ENCODE measurements around the gene CDK7.
A peak's percentile ranks its signal among the peaks of the same experiment; 100 is the strongest.
"Not testable (repeated sequence)": the region's sequence is repeated elsewhere in the genome, so short reads cannot be mapped to it uniquely, and the experiment has no call there.

The CDK7 gene

GRCh38 chr5:69237877-69238276 lies 3.2 kb downstream of the CDK7 start:
- no peak for DNase-seq (ENCODE audit: low spot score)

GRCh38 chr5:69238760-69239251 lies 4.1 kb downstream of the CDK7 start:
- peak; percentile 49 for DNase-seq (ENCODE audit: low spot score)

DNA sequence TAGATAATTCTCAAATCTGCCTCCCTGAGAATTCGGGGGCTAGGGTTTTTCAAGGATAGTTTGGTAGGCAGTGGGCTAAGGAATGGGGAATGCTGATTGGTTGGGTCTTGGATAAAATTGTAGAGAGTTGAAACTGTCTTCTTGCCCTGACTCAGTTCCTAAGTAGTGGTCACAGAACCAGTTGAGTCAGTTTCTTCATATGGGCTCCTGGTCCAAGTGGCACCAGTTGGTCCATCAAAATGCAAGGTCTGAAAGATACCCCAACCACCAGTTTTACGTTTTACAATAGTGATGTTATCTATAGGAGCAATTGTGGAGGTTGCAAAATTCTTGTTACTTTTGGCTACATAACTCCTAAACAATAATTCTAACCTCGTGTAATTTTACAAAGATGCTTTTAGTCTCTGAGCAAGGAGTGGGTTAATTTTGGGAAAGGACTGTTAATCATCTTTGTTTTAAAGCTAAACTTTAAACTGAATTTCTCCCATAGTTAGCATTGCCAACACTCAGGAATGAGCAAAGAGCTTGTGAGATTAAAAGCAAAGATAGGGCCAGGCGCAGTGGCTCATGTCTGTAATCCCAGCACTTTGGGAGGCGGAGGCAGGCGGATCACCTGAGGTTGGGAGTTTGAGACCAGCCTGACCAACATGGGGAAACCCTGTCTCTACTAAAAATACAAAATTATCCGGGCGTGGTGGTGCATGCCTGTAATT lies 7.7 kb downstream of the CDK7 start:
- no peak for DNase-seq (ENCODE audit: low spot score)

GRCh38 chr5:69245031-69245430 lies 10.3 kb downstream of the CDK7 start:
- DNase-seq (ENCODE audit: low spot score) = no peak

DNA sequence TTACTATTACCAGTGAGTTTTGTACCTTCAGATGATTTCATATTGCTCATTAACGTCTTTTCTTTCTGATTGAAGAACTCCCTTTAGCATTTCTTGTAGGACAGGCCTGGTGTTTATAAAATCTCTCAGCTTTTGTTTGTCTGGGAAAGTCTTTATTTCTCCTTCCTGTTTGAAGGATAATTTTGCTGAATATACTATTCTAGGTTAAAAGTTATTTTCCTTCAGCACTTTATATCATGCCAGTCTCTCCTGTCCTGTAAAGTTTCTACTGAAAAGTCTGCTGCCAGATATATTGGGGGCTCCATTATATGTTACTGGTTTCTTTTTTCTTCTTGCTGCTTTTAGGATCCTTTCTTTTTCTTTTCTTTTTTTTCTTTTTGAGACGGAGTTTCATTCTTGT lies 13.3 kb downstream of the CDK7 start:
- no peak for DNase-seq (ENCODE audit: low spot score)

DNA sequence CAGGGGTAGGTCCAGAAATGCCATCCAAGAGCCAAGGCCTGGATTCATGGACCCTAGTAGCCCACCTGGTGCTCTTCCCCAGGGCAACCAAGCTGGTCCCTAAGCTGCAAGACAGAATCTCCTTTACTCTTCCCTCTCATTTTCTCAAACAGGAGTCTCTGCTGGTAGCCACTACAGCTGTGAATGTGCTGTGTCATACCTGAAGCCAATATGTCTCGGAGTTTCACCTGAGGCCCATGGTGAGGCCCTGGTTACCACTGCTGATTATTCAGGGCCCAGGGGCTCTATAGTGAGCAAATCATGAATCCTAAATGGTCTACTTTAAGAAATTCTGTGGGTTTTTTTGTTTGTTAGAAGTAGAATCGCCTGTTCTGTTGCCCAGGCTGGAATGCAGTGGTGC lies 15.9 kb downstream of the CDK7 start:
- DNase-seq (ENCODE audit: low spot score) = no peak

GRCh38 chr5:69252437-69252836 lies 17.8 kb downstream of the CDK7 start:
- no peak for DNase-seq (ENCODE audit: low spot score)

GRCh38 chr5:69255940-69256339 lies 21.3 kb downstream of the CDK7 start:
- not testable (repeated sequence) for DNase-seq (ENCODE audit: low spot score)

DNA sequence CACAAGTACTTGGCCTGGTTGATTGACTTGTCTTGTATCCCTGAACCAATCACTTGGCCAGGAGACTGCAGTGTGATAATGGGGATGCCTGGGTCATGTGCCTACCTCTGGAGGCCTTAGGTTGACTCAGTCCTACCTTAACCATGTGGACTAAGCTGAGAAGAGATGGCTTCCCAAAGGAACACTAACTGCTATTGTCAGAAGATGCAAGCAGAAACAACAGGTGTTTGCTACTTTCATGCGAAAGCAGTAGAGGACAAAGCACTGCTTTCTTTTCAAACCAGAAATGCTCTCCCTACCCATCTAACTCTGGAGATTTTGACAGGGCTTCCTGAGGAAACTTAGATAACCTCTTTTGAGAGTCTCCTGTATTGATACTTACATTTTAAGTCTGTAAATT lies 22.9 kb downstream of the CDK7 start:
- DNase-seq (ENCODE audit: low spot score) = no peak

GRCh38 chr5:69261034-69261433 lies 26.3 kb downstream of the CDK7 start:
- no peak for DNase-seq (ENCODE audit: low spot score)

GRCh38 chr5:69265931-69266330 lies 31.2 kb downstream of the CDK7 start:
- DNase-seq (ENCODE audit: low spot score) = no peak

DNA sequence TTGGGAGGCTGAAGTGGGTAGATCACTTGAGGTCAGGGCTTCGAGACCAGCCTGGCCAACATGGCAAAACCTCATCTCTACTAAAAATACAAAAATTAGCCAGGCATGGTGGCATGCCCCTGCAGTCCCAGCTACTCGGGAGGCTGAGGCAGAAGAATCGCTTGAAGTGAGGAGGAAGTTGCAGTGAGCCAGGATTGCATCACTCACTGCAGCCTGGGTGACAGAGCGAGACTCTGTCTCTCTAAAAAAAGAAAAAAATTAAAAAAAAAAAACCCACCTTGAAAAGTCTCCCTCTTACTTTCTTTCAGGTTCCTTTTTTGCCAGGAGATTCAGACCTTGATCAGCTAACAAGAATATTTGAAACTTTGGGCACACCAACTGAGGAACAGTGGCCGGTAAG lies 34.2 kb downstream of the CDK7 start:
- DNase-seq (ENCODE audit: low spot score) = no peak

DNA sequence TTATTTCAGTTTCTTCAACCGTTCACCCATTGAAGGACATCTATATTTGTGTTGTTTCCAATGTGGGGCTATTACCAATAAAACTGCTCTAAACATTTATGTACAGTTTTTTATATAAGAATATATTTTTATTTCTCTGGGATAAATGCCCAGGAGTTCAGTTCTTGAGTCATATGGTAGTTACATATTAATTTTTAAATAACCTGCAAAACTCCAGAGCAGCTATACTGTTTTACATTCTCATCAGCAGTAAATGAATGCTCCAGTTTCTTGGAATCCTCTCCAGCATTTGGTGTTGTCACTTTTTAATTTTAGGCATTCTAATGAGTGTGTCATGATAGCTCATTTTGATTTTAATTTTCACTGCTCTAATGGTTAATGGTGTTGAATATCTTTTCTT lies 36.2 kb downstream of the CDK7 start:
- no peak for DNase-seq (ENCODE audit: low spot score)

- DNase-seq (ENCODE audit: low spot score) = no peak
Measured at GRCh38 chr5:69271376-69271775, 36.7 kb downstream of the CDK7 start.

DNA sequence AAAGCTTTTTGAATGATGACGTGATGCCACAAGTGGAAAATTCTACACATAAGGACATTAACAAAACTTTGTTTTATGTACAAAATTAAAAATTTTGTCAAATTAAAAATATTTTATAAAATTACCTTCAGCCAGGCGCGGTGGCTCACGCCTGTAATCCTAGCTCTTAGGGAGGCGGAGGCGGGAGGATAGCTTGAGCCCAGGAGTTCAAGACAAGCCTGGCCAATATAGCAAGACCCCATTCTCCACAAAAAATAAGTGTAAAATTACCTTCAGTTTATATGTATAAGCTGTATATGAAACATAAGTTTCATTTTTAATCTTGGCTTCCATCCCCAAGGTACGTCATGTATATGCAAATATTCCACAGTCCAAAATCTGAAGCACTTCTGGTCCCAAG lies 40.9 kb downstream of the CDK7 start:
- no peak for DNase-seq (ENCODE audit: low spot score)

DNA sequence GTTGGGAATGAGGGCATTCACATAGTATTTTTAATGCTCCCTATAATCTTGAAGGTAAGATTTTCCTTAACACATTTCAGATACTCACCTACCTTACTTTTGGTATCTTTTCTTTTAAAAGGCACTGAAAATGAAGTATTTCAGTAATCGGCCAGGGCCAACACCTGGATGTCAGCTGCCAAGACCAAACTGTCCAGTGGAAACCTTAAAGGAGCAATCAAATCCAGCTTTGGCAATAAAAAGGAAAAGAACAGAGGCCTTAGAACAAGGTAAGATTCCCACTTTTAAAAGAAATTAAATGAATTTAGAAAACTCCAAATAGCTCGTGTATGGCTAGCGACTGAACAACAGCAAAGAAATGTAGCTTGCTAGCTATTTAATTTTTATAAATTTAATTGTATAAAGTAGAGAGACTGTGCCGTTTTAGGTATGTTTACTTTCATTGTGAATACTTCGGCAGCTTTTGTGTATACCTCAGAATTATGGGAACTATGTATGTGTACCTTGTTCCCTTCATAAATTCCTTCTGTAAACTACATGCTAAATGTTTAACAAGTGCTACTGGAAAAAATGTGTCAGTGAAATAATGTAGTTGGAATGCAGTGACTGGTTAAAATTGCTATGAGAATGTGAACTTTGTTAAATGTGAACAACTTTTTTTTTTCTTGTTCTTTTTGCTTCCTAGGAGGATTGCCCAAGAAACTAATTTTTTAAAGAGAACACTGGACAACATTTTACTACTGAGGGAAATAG lies 41.9 kb downstream of the CDK7 start:
- peak; percentile 35 for DNase-seq (ENCODE audit: low spot score)

GRCh38 chr5:69279517-69279916 lies 44.8 kb downstream of the CDK7 start:
- DNase-seq (ENCODE audit: low spot score) = no peak

DNA sequence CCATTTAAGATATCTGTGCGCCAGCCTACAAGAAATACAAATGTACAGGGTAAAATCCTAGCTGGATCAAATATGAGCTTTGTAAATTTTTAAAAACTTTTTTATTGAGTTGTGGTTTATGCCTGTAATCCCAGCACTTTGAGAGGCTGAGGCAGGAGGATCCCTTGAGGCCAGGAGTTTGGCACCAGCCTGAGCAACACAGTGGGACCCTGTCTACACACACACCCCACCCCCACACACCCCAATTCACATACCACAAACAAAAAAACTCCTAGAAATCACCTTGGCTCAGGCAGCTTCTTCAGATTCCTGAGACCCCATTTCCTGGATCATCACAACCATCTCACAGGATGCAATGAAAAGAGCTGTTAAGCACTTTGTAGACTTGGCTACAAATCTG lies 46.4 kb downstream of the CDK7 start:
- DNase-seq (ENCODE audit: low spot score) = no peak

GRCh38 chr5:69284203-69284602 lies 49.5 kb downstream of the CDK7 start:
- DNase-seq (ENCODE audit: low spot score) = no peak

- no peak for DNase-seq (ENCODE audit: low spot score)
Measured at GRCh38 chr5:69285448-69286116, 50.9 kb downstream of the CDK7 start.

- no peak for DNase-seq (ENCODE audit: low spot score)
Measured at GRCh38 chr5:69288069-69288468, 53.4 kb downstream of the CDK7 start.

- no peak for DNase-seq (ENCODE audit: low spot score)
Measured at GRCh38 chr5:69288688-69289087, 54.0 kb downstream of the CDK7 start.

GRCh38 chr5:69292306-69292705 lies 57.6 kb downstream of the CDK7 start:
- DNase-seq (ENCODE audit: low spot score) = no peak

All from AG20443 (cell line).